HG03064 (cell line): ENCODE results near the gene MKNK1.

Experiments
- ATAC-seq: cut with Tn5 transposase; IDR thresholded peaks from one replicate; pipeline ENCODE4 v1.9.1; 2021; ENCODE audit warnings: low read depth; ENCODE audit not compliant: unreplicated experiment

Gene MKNK1

GRCh38 chr1:46545784-46546183, 58.3 kb downstream of the MKNK1 start:
- no peak for ATAC-seq

GRCh38 chr1:46544561-46545240, 59.4 kb downstream of the MKNK1 start:
- no peak for ATAC-seq

GRCh38 chr1:46543761-46544560, 60.1 kb downstream of the MKNK1 start:
- ATAC-seq, result no peak

- ATAC-seq, result no peak
Observed at GRCh38 chr1:46543382-46543760, 60.7 kb downstream of the MKNK1 start.

- no peak for ATAC-seq
Observed at GRCh38 chr1:46539972-46540371, 64.1 kb downstream of the MKNK1 start.

- ATAC-seq, result no peak
Observed at GRCh38 chr1:46538147-46538546, 65.9 kb downstream of the MKNK1 start.

DNA sequence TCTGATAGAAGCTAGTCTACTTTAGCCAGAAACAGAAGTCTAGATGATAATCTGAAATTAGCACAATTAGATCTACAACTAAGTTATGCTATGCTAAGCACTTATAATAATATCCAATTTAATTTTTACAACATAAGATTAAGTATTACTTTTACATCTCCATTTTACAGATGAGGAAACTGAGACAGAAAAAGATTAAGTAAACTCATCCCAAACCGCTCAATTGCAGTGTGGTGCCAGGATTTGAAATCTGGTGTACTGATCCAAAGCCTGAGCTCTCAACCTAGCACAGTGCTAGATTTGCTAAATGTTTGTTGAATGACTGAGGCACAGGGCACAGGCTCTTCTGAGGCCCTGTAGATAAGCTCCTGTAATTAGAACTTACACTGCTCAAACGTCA, 66.4 kb downstream of the MKNK1 start:
- no peak for ATAC-seq

GRCh38 chr1:46536527-46536926, 67.5 kb downstream of the MKNK1 start:
- ATAC-seq, result no peak

- ATAC-seq, result no peak
Observed at GRCh38 chr1:46535063-46535462, 69.0 kb downstream of the MKNK1 start.

- ATAC-seq, result no peak
Observed at GRCh38 chr1:46533179-46533864, 70.7 kb downstream of the MKNK1 start.

DNA sequence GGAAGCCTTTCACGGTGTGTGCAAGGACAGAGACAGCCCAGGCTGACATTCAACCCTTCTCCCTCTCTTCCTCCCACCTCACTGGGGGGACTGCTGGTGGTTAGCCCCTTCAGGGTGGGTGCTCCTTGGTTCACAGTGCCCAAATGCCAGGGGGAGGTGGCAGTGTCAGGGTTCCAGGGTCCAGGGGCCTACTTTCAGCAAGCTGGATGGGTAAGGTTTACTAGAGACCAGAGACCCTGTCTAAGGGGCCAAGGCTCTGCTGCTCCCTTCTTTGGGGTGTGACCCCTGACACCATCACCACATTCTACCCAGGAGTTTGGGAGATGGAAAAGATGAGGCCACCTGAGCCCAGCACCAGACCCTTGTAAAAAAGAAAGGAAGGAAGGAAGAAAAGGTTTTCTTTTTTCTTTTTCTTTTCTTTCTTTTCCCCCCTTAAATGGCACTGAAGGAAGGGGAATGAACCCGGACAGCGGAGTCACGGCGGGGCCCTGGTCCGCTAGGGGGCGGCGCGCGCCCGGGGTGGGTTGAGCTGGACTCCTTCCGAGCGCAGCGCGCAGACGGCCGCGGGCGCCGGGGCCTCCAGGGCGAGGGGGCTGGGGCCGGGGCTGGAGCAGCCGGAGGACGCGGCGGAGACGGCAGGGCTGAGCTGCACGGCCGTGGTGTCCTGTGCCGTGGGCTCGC, 71.4 kb downstream of the MKNK1 start:
- no peak for ATAC-seq

GRCh38 chr1:46532095-46532494, 72.0 kb downstream of the MKNK1 start:
- ATAC-seq, result no peak

DNA sequence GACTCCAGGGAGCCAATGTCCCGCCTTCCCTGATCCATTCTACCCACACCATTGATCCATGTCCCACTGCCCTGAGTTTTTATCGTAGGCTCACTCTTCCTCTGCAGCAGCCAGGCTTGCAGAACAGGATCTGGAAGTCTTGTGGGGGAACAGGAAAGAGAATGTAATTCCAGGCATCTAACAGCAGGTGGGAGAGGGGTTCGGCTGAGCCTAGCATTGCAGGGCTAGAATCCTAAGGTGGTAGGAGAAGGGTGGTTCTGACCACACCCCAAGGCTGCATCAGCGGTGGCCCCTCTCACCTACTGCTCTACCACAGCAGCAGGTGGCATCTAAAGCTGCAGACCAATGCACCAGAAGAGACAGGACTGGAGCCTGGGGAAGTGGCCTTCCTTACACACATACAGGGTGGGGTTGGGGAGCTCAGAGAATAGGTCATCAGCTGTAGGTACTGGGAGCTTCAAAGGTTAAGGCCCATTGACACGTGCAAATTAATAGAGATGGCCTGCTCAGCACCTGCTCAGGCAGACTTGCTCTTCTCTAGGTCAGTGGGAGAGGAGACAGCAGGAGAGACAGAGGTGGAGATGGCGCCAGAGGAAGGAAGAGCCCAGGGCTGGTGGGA, 73.2 kb downstream of the MKNK1 start:
- ATAC-seq, result no peak

DNA sequence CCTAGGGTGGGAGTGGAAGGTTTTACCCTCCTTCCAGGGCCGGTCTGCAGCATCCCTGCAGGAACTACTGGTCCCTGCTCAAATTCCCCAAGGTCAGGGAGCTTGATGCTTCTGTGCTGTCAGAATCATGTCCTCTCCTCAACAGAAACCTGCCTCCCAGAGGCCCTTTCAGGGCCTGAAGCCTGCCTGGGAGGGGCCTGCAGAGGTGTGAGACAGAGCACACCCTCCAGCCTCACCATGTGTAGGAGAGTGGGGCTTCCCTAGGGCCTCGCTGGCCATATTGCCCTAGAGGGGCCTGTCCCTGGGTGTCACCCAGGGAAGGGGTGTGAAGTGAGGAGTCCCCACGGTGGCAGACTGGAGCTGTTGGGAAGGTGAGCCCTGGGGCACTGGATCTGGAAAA, 73.8 kb downstream of the MKNK1 start:
- ATAC-seq, result no peak

GRCh38 chr1:46529031-46529630, 74.9 kb downstream of the MKNK1 start:
- no peak for ATAC-seq

GRCh38 chr1:46528297-46528955, 75.6 kb downstream of the MKNK1 start:
- ATAC-seq, result no peak

GRCh38 chr1:46527474-46528296, 76.4 kb downstream of the MKNK1 start:
- no peak for ATAC-seq

DNA sequence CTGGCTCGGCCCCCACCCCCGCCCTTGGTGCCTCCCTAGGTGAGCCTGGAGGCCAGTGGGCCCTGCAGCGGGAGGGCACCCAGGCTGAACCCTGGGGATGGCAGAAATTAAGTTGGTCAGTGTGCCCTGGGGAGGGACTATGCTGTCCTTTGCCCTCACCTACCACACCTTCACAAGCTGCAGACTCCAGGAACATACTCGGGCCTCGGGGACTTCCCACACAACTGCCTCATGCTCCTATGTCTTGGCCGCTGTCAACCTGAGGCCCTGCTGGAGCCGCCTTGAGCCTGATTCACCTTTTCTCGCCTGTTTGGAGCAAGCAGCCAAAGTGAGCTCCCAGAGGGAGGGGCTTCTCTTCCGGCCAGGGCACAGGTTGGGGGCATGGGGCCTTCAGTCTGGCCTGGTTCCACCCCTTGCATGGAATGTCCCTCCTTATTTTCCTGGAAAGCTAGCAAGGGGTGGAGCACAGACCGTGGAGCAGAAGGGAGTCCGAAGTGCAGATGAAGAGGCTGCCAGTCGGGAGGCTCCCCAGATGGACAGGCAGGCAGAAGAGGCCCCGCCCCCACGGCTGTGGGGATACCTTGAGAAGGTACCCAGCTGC, 77.3 kb downstream of the MKNK1 start:
- no peak for ATAC-seq
